OCI-M2 (cell line): ENCODE results near the gene OPN1SW.

ENCODE experiments used
- DNase-seq: peaks from one replicate; lab custom pipeline; 2025; ENCODE audit not compliant: unreplicated experiment; lab: John Stamatoyannopoulos, UW

Gene OPN1SW

GRCh38 chr7:128775744-128776474, at the start of gene OPN1SW:
TSS of gene OPN1SW (minus strand) at chr7:128775794. CDS start at chr7:128775781, 13 bp downstream.
- no peak for DNase-seq

- DNase-seq: no peak
Measured at GRCh38 chr7:128821724-128822123, 46.1 kb upstream of the OPN1SW start.

- DNase-seq: no peak
Measured at GRCh38 chr7:128818694-128819093, 43.1 kb upstream of the OPN1SW start.

GRCh38 chr7:128815289-128815942, 39.8 kb upstream of the OPN1SW start:
- no peak for DNase-seq

- no peak for DNase-seq
Measured at GRCh38 chr7:128814499-128814898, 38.9 kb upstream of the OPN1SW start.

- no peak for DNase-seq
Measured at GRCh38 chr7:128812514-128813168, 37.0 kb upstream of the OPN1SW start.

- DNase-seq: no peak
Measured at GRCh38 chr7:128811631-128812430, 36.2 kb upstream of the OPN1SW start.

- DNase-seq: no peak
Measured at GRCh38 chr7:128810997-128811396, 35.4 kb upstream of the OPN1SW start.

GRCh38 chr7:128810473-128810872, 34.9 kb upstream of the OPN1SW start:
- no peak for DNase-seq

- DNase-seq: no peak
Measured at GRCh38 chr7:128809363-128809762, 33.8 kb upstream of the OPN1SW start.

GRCh38 chr7:128807191-128807590, 31.6 kb upstream of the OPN1SW start:
- DNase-seq: no peak

GRCh38 chr7:128805225-128805624, 29.6 kb upstream of the OPN1SW start:
- DNase-seq: no peak

GRCh38 chr7:128804484-128804883, 28.9 kb upstream of the OPN1SW start:
- DNase-seq: no peak

- DNase-seq: no peak
Measured at GRCh38 chr7:128801667-128802418, 26.2 kb upstream of the OPN1SW start.

- DNase-seq: no peak
Measured at GRCh38 chr7:128801003-128801402, 25.4 kb upstream of the OPN1SW start.

- no peak for DNase-seq
Measured at GRCh38 chr7:128800567-128800966, 25.0 kb upstream of the OPN1SW start.

GRCh38 chr7:128799451-128799850, 23.9 kb upstream of the OPN1SW start:
- DNase-seq: no peak

- no peak for DNase-seq
Measured at GRCh38 chr7:128796327-128796726, 20.7 kb upstream of the OPN1SW start.

GRCh38 chr7:128795129-128795528, 19.5 kb upstream of the OPN1SW start:
- no peak for DNase-seq

- DNase-seq: no peak
Measured at GRCh38 chr7:128794436-128794835, 18.8 kb upstream of the OPN1SW start.

- no peak for DNase-seq
Measured at GRCh38 chr7:128794020-128794419, 18.4 kb upstream of the OPN1SW start.
